Activated CD4-positive, alpha-beta T cell treated with anti-CD3 and anti-CD28 coated beads, Interleukin-2, amount 50 U/mL, for 16 hours (primary cell): Measurements from ENCODE around the gene CACNB2.
"Not testable (repeated sequence)": the region's sequence is repeated elsewhere in the genome, so short reads cannot be mapped to it uniquely, and the experiment has no call there.

Experiments used
- DNase-seq: peaks from one replicate; pipeline ENCODE4 v3.0.0-alpha.2; 2020

Gene CACNB2

GRCh38 chr10:18417950-18418527, 277.8 kb downstream of the CACNB2 start:
- no peak for DNase-seq

- no peak for DNase-seq
Observed at GRCh38 chr10:18418541-18419215, 278.5 kb downstream of the CACNB2 start.

- no peak for DNase-seq
Observed at GRCh38 chr10:18419945-18420344, 279.7 kb downstream of the CACNB2 start.

- DNase-seq: no peak
Observed at GRCh38 chr10:18421726-18422293, 281.6 kb downstream of the CACNB2 start.

GRCh38 chr10:18423058-18423637, 282.9 kb downstream of the CACNB2 start:
- no peak for DNase-seq

- DNase-seq: no peak
Observed at GRCh38 chr10:18424200-18424599, 284.0 kb downstream of the CACNB2 start.

GRCh38 chr10:18429335-18429734, 289.1 kb downstream of the CACNB2 start:
- no peak for DNase-seq

- no peak for DNase-seq
Observed at GRCh38 chr10:18436902-18437301, 296.7 kb downstream of the CACNB2 start.

- DNase-seq: no peak
Observed at GRCh38 chr10:18437486-18437885, 297.3 kb downstream of the CACNB2 start.

- DNase-seq: no peak
Observed at GRCh38 chr10:18438361-18439126, 298.3 kb downstream of the CACNB2 start.

GRCh38 chr10:18439601-18440000, 299.4 kb downstream of the CACNB2 start:
- DNase-seq: no peak

- DNase-seq: not testable (repeated sequence)
Observed at GRCh38 chr10:18445635-18446034, 305.4 kb downstream of the CACNB2 start.

- no peak for DNase-seq
Observed at GRCh38 chr10:18446205-18446604, 306.0 kb downstream of the CACNB2 start.

GRCh38 chr10:18449611-18450026, 309.4 kb downstream of the CACNB2 start:
- DNase-seq: no peak

GRCh38 chr10:18450298-18450697, 310.1 kb downstream of the CACNB2 start:
- DNase-seq: no peak

- no peak for DNase-seq
Observed at GRCh38 chr10:18455086-18455884, 315.1 kb downstream of the CACNB2 start.

- no peak for DNase-seq
Observed at GRCh38 chr10:18456984-18457383, 316.8 kb downstream of the CACNB2 start.

GRCh38 chr10:18460032-18460431, 319.8 kb downstream of the CACNB2 start:
- no peak for DNase-seq

- no peak for DNase-seq
Observed at GRCh38 chr10:18463673-18464211, 323.5 kb downstream of the CACNB2 start.

GRCh38 chr10:18469125-18469524, 328.9 kb downstream of the CACNB2 start:
- no peak for DNase-seq

- DNase-seq: no peak
Observed at GRCh38 chr10:18472977-18473376, 332.8 kb downstream of the CACNB2 start.
